ENCODE data around the gene MARCHF3.

DNA sequence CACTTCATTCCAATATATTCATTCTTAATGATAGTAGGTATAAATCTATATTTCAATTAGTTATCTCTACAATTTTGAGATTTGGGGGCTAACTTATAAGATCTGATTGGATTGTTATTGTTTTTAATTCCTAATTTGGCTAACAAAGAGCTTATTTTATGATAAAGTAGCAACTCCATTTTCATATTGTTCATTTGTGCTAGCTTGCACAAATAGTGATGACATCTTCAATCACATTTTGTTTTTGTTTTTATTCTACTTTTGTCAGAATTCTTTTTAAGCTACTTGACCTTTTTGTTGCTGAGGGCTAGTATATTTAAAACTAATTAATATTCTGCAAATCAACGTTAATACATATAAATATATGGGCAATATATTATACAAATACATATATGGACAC is 22.8 kb downstream of the MARCHF3 start:
- TF ChIP-seq NFYB (IDR thresholded peaks at IDR 0.05; ENCODE audit: insufficient read depth, low read depth, low read length) (no peak), FOXK2 (IDR thresholded peaks at IDR 0.05) (no peak), CTCF (IDR thresholded peaks at IDR 0.05 in 2 of 3, conservative IDR thresholded peaks at IDR 0.05 in 1 of 3; ENCODE audit: control insufficient read depth in 2 of 3, extremely low read depth in 1 of 3, insufficient read depth in 1 of 3, low read depth in 3 of 3, low read length in 3 of 3) (no peak), NR2C2 (IDR thresholded peaks at IDR 0.05; ENCODE audit: borderline replicate concordance, control insufficient read depth, insufficient read length, low read depth) (no peak), POLR2AphosphoS5 (IDR thresholded peaks at IDR 0.05; ENCODE audit: low read length) (no peak), ZZZ3 (IDR thresholded peaks at IDR 0.05; ENCODE audit: control insufficient read depth, insufficient read length, low read depth) (no peak), PAX8 (IDR thresholded peaks at IDR 0.05) (no peak), JUND (IDR thresholded peaks at IDR 0.05; ENCODE audit: low read depth, low read length) (no peak), ETV6 (conservative IDR thresholded peaks at IDR 0.05 in 1 of 2, IDR thresholded peaks at IDR 0.05 in 1 of 2; ENCODE audit: borderline replicate concordance in 1 of 2, low read depth in 1 of 2) (no peak), BRCA1 (IDR thresholded peaks at IDR 0.05; ENCODE audit: low read depth, low read length) (no peak), RAD51 (IDR thresholded peaks at IDR 0.05) (no peak), CEBPB (IDR thresholded peaks at IDR 0.05; ENCODE audit: borderline replicate concordance in 1 of 2, low read depth in 2 of 2, low read length in 2 of 2) (no peak), FOS (IDR thresholded peaks at IDR 0.05; ENCODE audit: borderline replicate concordance, extremely low read depth, insufficient read length) (no peak)

Data from GM12878 (cell line).